K562 (cell line): ENCODE measurements around the gene ODF2. TPM values are rescaled to one million over a fixed set of nuclear protein-coding genes. Genes with fewer than 3 reads are reported as not detected.

ENCODE experiments used
- ATAC-seq: fragments of 200-7000 bp; cut with Tn5 transposase; 3 replicates; pipeline ENCODE4 v1.9.1; 2020; ENCODE audit warnings: moderate library complexity
- BruUV-seq: library from RNA; stranded (reverse); fragments of 400-500 nt; replicated peaks from 2 replicates; lab custom pipeline; 2021; lab: Mats Ljungman, UMichigan
- CTCF ChIA-PET: fragments of 300-600 bp; formaldehyde crosslinking; extraction: SDS; loops from one replicate; lab custom pipeline; 2021; ENCODE audit warnings: low intra/inter-chr PET ratio; lab: Yijun Ruan, JAX
- POLR2A ChIA-PET: fragments of 300-600, 350-650 bp; sonication (Branson Sonifier 250); formaldehyde crosslinking; extraction: SDS; loops from one replicate; lab custom pipeline; 2021; ENCODE audit warnings: antibody characterized with exemption, inconsistent platforms; lab: Yijun Ruan, JAX
- DNase-seq, 4 experiments: peaks; one replicate each; pipeline versions ENCODE4 v3.0.0 to v3.0.0-alpha.2; 2011 to 2018; ENCODE audit warnings: low spot score in 3 of 4, mixed read lengths in 3 of 4; ENCODE audit errors: extremely low read depth in 1 of 4
- FAIRE-seq: peaks from 2 replicates; lab custom pipeline; 2011; peaks lifted over from hg19 to GRCh38; lab: Jason Lieb, UNC
- H2AFZ ChIP-seq: 2 replicates; pipeline ENCODE4 v1.6.0; 2011; ENCODE audit warnings: low read depth, low read length, control low read depth, inconsistent platforms
- H3K27ac ChIP-seq: fragments of 200-600 bp; 3 replicates; pipeline ENCODE4 v1.8.0; 2011; ENCODE audit warnings: low read depth, mild to moderate bottlenecking, control low read depth, inconsistent platforms, low read length, moderate library complexity, mixed read lengths; ENCODE audit errors: extremely low read depth
- H3K27me3 ChIP-seq, 2 experiments: fragments of 300-600 bp in 1 of 2; 2 replicates in 1 of 2; 3 replicates in 1 of 2; pipeline versions ENCODE4 v1.6.0 to v1.8.0; 2011; ENCODE audit warnings: inconsistent platforms in 2 of 2, low read length in 2 of 2, mild to moderate bottlenecking in 1 of 2, mixed read lengths in 1 of 2, moderate library complexity in 1 of 2; ENCODE audit not compliant: control insufficient read depth in 2 of 2, insufficient read depth in 2 of 2
- H3K36me3 ChIP-seq: fragments of 300-600 bp; 3 replicates; pipeline ENCODE4 v1.8.0; 2011; ENCODE audit warnings: mild to moderate bottlenecking, low read length, inconsistent platforms; ENCODE audit not compliant: control insufficient read depth, insufficient read depth
- H3K4me1 ChIP-seq, 2 experiments: fragments of 200-600 bp in 1 of 2; replicated peaks in 1 of 2; 2 replicates in 1 of 2; 3 replicates in 1 of 2; pipeline versions ENCODE4 v1.5.1 to v1.8.0; 2011; ENCODE audit warnings: inconsistent platforms in 2 of 2, low read length in 2 of 2, mild to moderate bottlenecking in 1 of 2, mixed read lengths in 1 of 2, moderate library complexity in 1 of 2; ENCODE audit not compliant: control insufficient read depth in 2 of 2, insufficient read depth in 2 of 2
- H3K4me2 ChIP-seq: 2 replicates; pipeline ENCODE4 v1.6.1; 2011; ENCODE audit warnings: low read length, control low read depth, inconsistent platforms, mixed read lengths; ENCODE audit not compliant: insufficient read depth
- H3K4me3 ChIP-seq: fragments of 200-600 bp; sonication (generic), shearing (Covaris generic); 2 replicates; pipeline ENCODE4 v1.5.1; 2016; ENCODE audit warnings: control low read depth, inconsistent platforms
- H3K79me2 ChIP-seq: fragments of 200-600 bp; 3 replicates; pipeline ENCODE4 v1.8.0; 2011; ENCODE audit warnings: low read length, inconsistent platforms; ENCODE audit not compliant: control insufficient read depth, insufficient read depth
- H3K9ac ChIP-seq, 2 experiments: 2 replicates each; pipeline versions ENCODE4 v1.6.0 to v1.6.1; 2011; ENCODE audit warnings: low read depth in 2 of 2, low read length in 2 of 2, control low read depth in 1 of 2, inconsistent platforms in 1 of 2, mild to moderate bottlenecking in 1 of 2, mixed read lengths in 1 of 2; ENCODE audit not compliant: insufficient read depth in 1 of 2
- H3K9me1 ChIP-seq: one replicate; pipeline ENCODE4 v1.6.0; 2011; ENCODE audit warnings: inconsistent platforms, mild to moderate bottlenecking, low read length, moderate library complexity; ENCODE audit not compliant: control insufficient read depth, insufficient read depth
- H3K9me3 ChIP-seq: replicated peaks from 2 replicates; pipeline ENCODE4 v1.5.1; 2011; ENCODE audit warnings: low read depth, low read length, inconsistent platforms; ENCODE audit not compliant: control insufficient read depth, insufficient read depth
- H4K20me1 ChIP-seq: replicated peaks from 2 replicates; pipeline ENCODE4 v1.6.1; 2011; ENCODE audit warnings: low read length, inconsistent platforms, mixed read lengths; ENCODE audit not compliant: control insufficient read depth, insufficient read depth
- CSDE1 ChIP-seq, 2 experiments: fragments of 450-650 bp; IDR thresholded peaks; 2 replicates each; pipeline ENCODE4 v1.6.1; 2016; ENCODE audit warnings: mild to moderate bottlenecking in 1 of 2
- ETV5 ChIP-seq: sonication (generic); formaldehyde crosslinking; IDR thresholded peaks from 2 replicates; pipeline ENCODE4 v1.4.0; 2020; ENCODE audit warnings: low read depth, mild to moderate bottlenecking, missing genetic modification reagents
- EWSR1 ChIP-seq: fragments of 450-650 bp; IDR thresholded peaks from 2 replicates; pipeline ENCODE4 v1.6.1; 2018; ENCODE audit warnings: borderline replicate concordance, mild to moderate bottlenecking, low read depth, moderate library complexity; ENCODE audit not compliant: partially characterized antibody
- FOXK2 ChIP-seq, 2 experiments: fragments of 450-650 bp; IDR thresholded peaks in 1 of 2; conservative IDR thresholded peaks in 1 of 2; 2 replicates each; pipeline ENCODE4 v1.6.1; 2016; ENCODE audit warnings: low read depth in 2 of 2, mild to moderate bottlenecking in 1 of 2
- IFI16 ChIP-seq: fragments of 250-450 bp; sonication (Bioruptor Pico); IDR thresholded peaks from 2 replicates; pipeline ENCODE4 v2.1.2; 2022; ENCODE audit warnings: mild to moderate bottlenecking, inconsistent platforms
- KDM4B ChIP-seq, 2 experiments: fragments of 450-650 bp in 1 of 2; sonication (generic) in 1 of 2; IDR thresholded peaks; 2 replicates each; pipeline ENCODE4 v1.6.1; 2016 to 2017; ENCODE audit warnings: borderline replicate concordance in 2 of 2, antibody characterized with exemption in 1 of 2, low read depth in 1 of 2, mild to moderate bottlenecking in 1 of 2
- MBD2 ChIP-seq: sonication (generic); IDR thresholded peaks from 2 replicates; pipeline ENCODE4 v1.6.1; 2016; ENCODE audit warnings: low read depth, borderline replicate concordance
- TAF15 ChIP-seq: fragments of 200-400 bp; formaldehyde crosslinking; IDR thresholded peaks from 2 replicates; pipeline ENCODE4 v1.6.1; 2017; ENCODE audit warnings: mild to moderate bottlenecking, low read depth, low read length, moderate library complexity
- TEAD1 ChIP-seq, 2 experiments: fragments of 450-650 bp in 1 of 2; sonication (generic) in 1 of 2; formaldehyde crosslinking; IDR thresholded peaks; 2 replicates each; pipeline versions ENCODE4 v1.4.0 to v1.8.0; 2020 to 2022; ENCODE audit warnings: mild to moderate bottlenecking in 2 of 2, missing genetic modification reagents in 1 of 2
- ZNF253 ChIP-seq: fragments of 250-450 bp; sonication (Bioruptor Pico); conservative IDR thresholded peaks from 2 replicates; pipeline ENCODE4 v1.6.1; 2021; ENCODE audit warnings: mild to moderate bottlenecking
- WGBS: fragments of 100-300 bp; shearing (Covaris generic); methylation state at CpG from one replicate; pipeline ENCODE4 v1.1.6; 2016; ENCODE audit warnings: low coverage, mixed read lengths; ENCODE audit not compliant: insufficient coverage; ENCODE audit errors: missing lambda C conversion rate; 5-methylcytosine and 5-hydroxymethylcytosine counted together
- in situ Hi-C: fragments of 300-500 bp; cut with MboI; formaldehyde crosslinking; loops from 4 replicates; pipeline ENCODE4 v1.15.0; 2018; ENCODE audit warnings: inconsistent platforms, mixed read lengths
- intact Hi-C: fragments of 100-400 bp; cut with micrococcal nuclease; formaldehyde crosslinking; loops from 2 replicates; pipeline ENCODE4 v1.14.2; 2022
- polyA plus RNA-seq, 8 experiments: library from polyadenylated mRNA; depleted of rRNA in 4 of 8; stranded (reverse) in 5 of 8; unstranded in 3 of 8; fragments of >200 nt; fragmentation: Nextera tagmentation in 2 of 8; fragmentation: Illumina TruSeq in 1 of 8; extraction: Ambion mirVana in 2 of 8; extraction: Trizol in 1 of 8; gene quantifications; 2 replicates each; pipeline versions ENCODE4 v1.2.1 to v1.2.3, GENCODE V29; 2011 to 2014; ENCODE audit warnings: inconsistent platforms in 1 of 8, missing spikeins in 1 of 8
- total RNA-seq, 7 experiments: library from RNA; depleted of rRNA in 6 of 7; stranded (reverse); fragments of >200 nt in 6 of 7; fragmentation: Illumina TruSeq in 2 of 7; extraction: Trizol in 2 of 7; gene quantifications; 2 replicates each; pipeline versions ENCODE4 v1.2.1 to v1.2.3, GENCODE V29; 2011 to 2021; ENCODE audit warnings: low replicate concordance in 1 of 7
- TF ChIP-seq, protein P1 (sequence below): IDR thresholded peaks from 3 replicates; pipeline ENCODE4 v1.6.1; 2011; ENCODE audit warnings: borderline replicate concordance, mild to moderate bottlenecking; ENCODE audit not compliant: insufficient read length, insufficient read depth
- TF ChIP-seq, protein P2 (sequence below): sonication (generic); formaldehyde crosslinking; IDR thresholded peaks from 2 replicates; pipeline ENCODE4 v1.8.1; 2022; ENCODE audit warnings: missing genetic modification reagents

Gene ODF2
- total and polyA plus RNA-seq, 9 of the 15 experiments (the other 6 are each of a cell fraction or from before 2014, with no cell fraction given) = 16.5 to 83.2 (median 69.7) TPM

DNA sequence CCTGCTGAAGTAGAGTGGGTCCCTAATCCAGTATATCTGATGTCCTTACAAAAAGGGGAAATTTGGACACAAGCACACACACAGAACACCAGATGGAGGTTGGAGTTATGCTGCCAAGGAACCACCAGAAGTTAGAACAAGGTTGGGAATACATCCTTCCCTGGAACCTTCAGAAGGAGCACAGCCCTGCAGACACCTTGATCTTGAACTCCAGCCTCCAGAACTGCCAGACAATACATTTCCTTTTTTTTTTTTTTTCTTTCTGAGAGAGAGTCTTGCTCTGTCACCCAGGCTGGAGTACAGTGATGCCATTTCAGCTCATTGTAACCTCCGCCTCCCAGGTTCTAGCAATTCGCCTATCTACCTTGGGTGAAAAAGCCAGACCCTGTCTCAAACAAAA is 7.1 kb upstream of the ODF2 start:
- intact Hi-C loops = no loop called here
- CTCF ChIA-PET = no interaction called here
- POLR2A ChIA-PET = interaction anchor here (0.5 kb wide), 1 partner anchor 12 kb away, joined by 3 read pairs; no protein-coding TSS in a partner anchor

More for the DNA sequence above, 7.1 kb upstream of the ODF2 start:
- Histone ChIP-seq H3K27ac (no peak overlapping the region), H4K20me1 (no peaks in the 10 kb centered on the region), H3K9me1 (no peaks in the 10 kb centered on the region), H3K36me3 (no peaks in the 10 kb centered on the region), H3K4me2 (no peak overlapping the region), H3K9ac (no peak overlapping the region), H3K79me2 (no peaks in the 10 kb centered on the region), H2AFZ (0 out of 2 replicates have a peak overlapping the region, but pooled peaks have one; percentile 3), H3K27me3 (no peaks in the 10 kb centered on the region), H3K9me3 (peaks cover 2% of the 10 kb centered on the region; the same call in 1 of the 2 replicates), H3K4me3 (no peak overlapping the region), H3K4me1 (peaks cover 16 to 19% of the 10 kb centered on the region in 2 experiments; a peak in 3 of 5 replicates)
- FAIRE-seq (no peak), DNase-seq (peak in 1 of 4 experiments; percentile 1), ATAC-seq (no peak)
- 100% methylated on average over 2 of the region's 2 CpGs for WGBS
- TF ChIP-seq, protein P1, sequence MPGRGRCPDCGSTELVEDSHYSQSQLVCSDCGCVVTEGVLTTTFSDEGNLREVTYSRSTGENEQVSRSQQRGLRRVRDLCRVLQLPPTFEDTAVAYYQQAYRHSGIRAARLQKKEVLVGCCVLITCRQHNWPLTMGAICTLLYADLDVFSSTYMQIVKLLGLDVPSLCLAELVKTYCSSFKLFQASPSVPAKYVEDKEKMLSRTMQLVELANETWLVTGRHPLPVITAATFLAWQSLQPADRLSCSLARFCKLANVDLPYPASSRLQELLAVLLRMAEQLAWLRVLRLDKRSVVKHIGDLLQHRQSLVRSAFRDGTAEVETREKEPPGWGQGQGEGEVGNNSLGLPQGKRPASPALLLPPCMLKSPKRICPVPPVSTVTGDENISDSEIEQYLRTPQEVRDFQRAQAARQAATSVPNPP = no peak
- TF ChIP-seq EWSR1 (no peak), ZNF253 (CRISPR knock-in tag) (no peak), CSDE1 (IDR thresholded peaks at IDR 0.05) (no peak), MBD2 (no peak), IFI16 (CRISPR knock-in tag) (no peak), KDM4B (IDR thresholded peaks at IDR 0.05; ENCODE audit: borderline replicate concordance in 2 of 2, low read depth in 1 of 2) (no peak), FOXK2 (conservative IDR thresholded peaks at IDR 0.05 in 1 of 2, IDR thresholded peaks at IDR 0.05 in 1 of 2; ENCODE audit: low read depth in 2 of 2) (no peak), TEAD1 (CRISPR knock-in tag; IDR thresholded peaks at IDR 0.05) (no peak), ETV5 (CRISPR knock-in tag) (no peak), TAF15 (no peak)
- TF ChIP-seq, protein P2, sequence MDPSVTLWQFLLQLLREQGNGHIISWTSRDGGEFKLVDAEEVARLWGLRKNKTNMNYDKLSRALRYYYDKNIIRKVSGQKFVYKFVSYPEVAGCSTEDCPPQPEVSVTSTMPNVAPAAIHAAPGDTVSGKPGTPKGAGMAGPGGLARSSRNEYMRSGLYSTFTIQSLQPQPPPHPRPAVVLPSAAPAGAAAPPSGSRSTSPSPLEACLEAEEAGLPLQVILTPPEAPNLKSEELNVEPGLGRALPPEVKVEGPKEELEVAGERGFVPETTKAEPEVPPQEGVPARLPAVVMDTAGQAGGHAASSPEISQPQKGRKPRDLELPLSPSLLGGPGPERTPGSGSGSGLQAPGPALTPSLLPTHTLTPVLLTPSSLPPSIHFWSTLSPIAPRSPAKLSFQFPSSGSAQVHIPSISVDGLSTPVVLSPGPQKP = no peak
- no TSS peak for BruUV-seq
- in situ Hi-C loops = no loop called here
